HepG2 (cell line): ENCODE results near the gene CASKIN1. TPM values are rescaled to one million over a fixed set of nuclear protein-coding genes. Genes with fewer than 3 reads are reported as not detected.

Experiments
- ATF4 ChIP-seq, 2 experiments: fragments of 450-650 bp in 1 of 2; sonication (generic) in 1 of 2; formaldehyde crosslinking; IDR thresholded peaks; 2 replicates each; pipeline versions ENCODE4 v1.5.0 to v1.8.0; 2020 to 2022; ENCODE audit warnings: mild to moderate bottlenecking in 1 of 2, missing genetic modification reagents in 1 of 2
- ATF7 ChIP-seq, 2 experiments: fragments of 450-650 bp in 1 of 2; sonication (generic) in 1 of 2; formaldehyde crosslinking in 1 of 2; IDR thresholded peaks; 2 replicates each; pipeline versions ENCODE4 v1.4.0 to v1.6.1; 2016 to 2020; ENCODE audit warnings: antibody characterized with exemption in 1 of 2, mild to moderate bottlenecking in 1 of 2, missing genetic modification reagents in 1 of 2
- CENPX ChIP-seq: sonication (generic); formaldehyde crosslinking; IDR thresholded peaks from 2 replicates; pipeline ENCODE4 v1.9.0; 2021; ENCODE audit warnings: mild to moderate bottlenecking, missing genetic modification reagents, moderate library complexity
- CTCF ChIP-seq: sonication (generic); formaldehyde crosslinking; IDR thresholded peaks from 2 replicates; pipeline ENCODE4 v1.5.0; 2020; ENCODE audit warnings: mild to moderate bottlenecking, missing genetic modification reagents, moderate library complexity
- GMEB1 ChIP-seq: sonication (generic); formaldehyde crosslinking; IDR thresholded peaks from 2 replicates; pipeline ENCODE4 v1.5.1; 2020; ENCODE audit warnings: missing genetic modification reagents, mild to moderate bottlenecking, borderline replicate concordance
- HMG20B ChIP-seq: conservative IDR thresholded peaks from 2 replicates; pipeline ENCODE4 v1.6.1; 2016; ENCODE audit warnings: missing genetic modification reagents, missing compliant biosample characterization
- HOMEZ ChIP-seq: IDR thresholded peaks from 2 replicates; pipeline ENCODE4 v1.6.1; 2016; ENCODE audit warnings: low read depth
- MAFF ChIP-seq: IDR thresholded peaks from 2 replicates; pipeline ENCODE4 v1.6.1; 2011; ENCODE audit warnings: low read depth, low read length, improper control_type of control experiment
- PCBP1 ChIP-seq: fragments of 200-400 bp; formaldehyde crosslinking; IDR thresholded peaks from 2 replicates; pipeline ENCODE4 v1.6.1; 2017; ENCODE audit warnings: mild to moderate bottlenecking, low read depth, low read length, borderline replicate concordance
- RORA ChIP-seq: sonication (generic); formaldehyde crosslinking; IDR thresholded peaks from 2 replicates; pipeline ENCODE4 v1.5.0; 2020; ENCODE audit warnings: mild to moderate bottlenecking, missing genetic modification reagents, moderate library complexity
- SIN3B ChIP-seq: fragments of 150-350 bp; IDR thresholded peaks from 2 replicates; pipeline ENCODE4 v1.6.1; 2014; ENCODE audit warnings: low read length
- U2AF2 ChIP-seq: fragments of 200-400 bp; formaldehyde crosslinking; IDR thresholded peaks from 2 replicates; pipeline ENCODE4 v1.6.1; 2017; ENCODE audit warnings: low read depth, mild to moderate bottlenecking, low read length
- YY1 ChIP-seq: IDR thresholded peaks from 2 replicates; pipeline ENCODE4 v1.6.1; 2011; ENCODE audit warnings: low read length, low read depth, moderate library complexity, mild to moderate bottlenecking; ENCODE audit not compliant: insufficient read depth, insufficient replicate concordance
- ZBTB3 ChIP-seq: sonication (generic); formaldehyde crosslinking; IDR thresholded peaks from 2 replicates; pipeline ENCODE4 v1.4.0; 2020; ENCODE audit warnings: low read depth, mild to moderate bottlenecking, moderate library complexity, missing genetic modification reagents, borderline replicate concordance
- ZNF136 ChIP-seq: sonication (generic); formaldehyde crosslinking; IDR thresholded peaks from 2 replicates; pipeline ENCODE4 v1.8.1; 2022; ENCODE audit warnings: low read depth, mild to moderate bottlenecking, moderate library complexity, missing genetic modification reagents
- ZNF574 ChIP-seq: sonication (generic); formaldehyde crosslinking; IDR thresholded peaks from 2 replicates; pipeline ENCODE4 v1.4.0; 2020; ENCODE audit warnings: missing genetic modification reagents
- polyA plus RNA-seq, 8 experiments: library from polyadenylated mRNA; depleted of rRNA in 3 of 8; stranded (reverse) in 7 of 8; unstranded in 1 of 8; fragments of >200 nt; fragmentation: Illumina TruSeq in 4 of 8; extraction: Trizol in 4 of 8; gene quantifications; 2 replicates each; pipeline versions ENCODE4 v1.2.1 to v1.2.3, GENCODE V29; 2011 to 2016; ENCODE audit warnings: low read depth in 4 of 8, missing spikeins in 1 of 8, mixed read lengths in 1 of 8; ENCODE audit not compliant: insufficient read depth in 1 of 8
- total RNA-seq, 5 experiments: library from RNA; depleted of rRNA; stranded (reverse); fragments of >200 nt; fragmentation: Illumina TruSeq; extraction: Trizol; gene quantifications; 2 replicates each; pipeline ENCODE4 v1.2.3, GENCODE V29; 2016; ENCODE audit warnings: low read depth in 1 of 5

Gene CASKIN1
- total and polyA plus RNA-seq, 2 of the 13 experiments (the other 11 are each of a cell fraction or from before 2014, with no cell fraction given), result 1.2 to 2.2 TPM

- TF ChIP-seq SIN3B, result peak; percentile 77
- TF ChIP-seq ZBTB3 (CRISPR knock-in tag), result no peak
- no peak for TF ChIP-seq CENPX (CRISPR knock-in tag)
- peak; percentile 84 for TF ChIP-seq YY1
- no peak for TF ChIP-seq HMG20B
- TF ChIP-seq ZNF574, result peak; percentile 74; the same call in 1 of the 2 replicates
- no peak for TF ChIP-seq MAFF
- peak; percentile 82 for TF ChIP-seq GMEB1 (CRISPR knock-in tag)
- TF ChIP-seq U2AF2, result no peak
- TF ChIP-seq ATF7 (IDR thresholded peaks at IDR 0.05), result peak; percentile 39; the same call in 1 of the 2 replicates
- no peak for TF ChIP-seq ATF7 (CRISPR knock-in tag; IDR thresholded peaks at IDR 0.05)
- peak; percentile 38; the same call in 1 of the 2 replicates for TF ChIP-seq CTCF (CRISPR knock-in tag)
- TF ChIP-seq HOMEZ (CRISPR knock-in tag), result no peak
- TF ChIP-seq ATF4 (CRISPR knock-in tag; IDR thresholded peaks at IDR 0.05), result peak in 1 of 2 experiments; percentile 61; a peak in 1 of 4 replicates
- TF ChIP-seq PCBP1, result no peak
- peak; percentile 81; the same call in 1 of the 2 replicates for TF ChIP-seq ZNF136 (CRISPR knock-in tag)
- TF ChIP-seq RORA (CRISPR knock-in tag), result no peak
Measured at GRCh38 chr16:2205104-2205966, 8.9 kb upstream of the CASKIN1 start, which contains the start of gene MLST8 (continued).
